Epithelial cell of proximal tubule (primary cell): ENCODE measurements around the gene SPATA46. TPM values are rescaled to one million over a fixed set of nuclear protein-coding genes. Genes with fewer than 3 reads are reported as not detected.

Source experiments
- DNase-seq: peaks from one replicate; pipeline ENCODE4 v3.0.0-alpha.2; 2011; ENCODE audit warnings: low read depth
- H3K4me3 ChIP-seq: 2 replicates; pipeline ENCODE4 v1.5.1; 2011; ENCODE audit warnings: low read depth, mild to moderate bottlenecking, low read length
- total RNA-seq: library from RNA; depleted of rRNA; stranded (reverse); fragments of >200 nt; gene quantifications from 2 replicates; pipeline ENCODE4 v1.2.3, GENCODE V29; 2015
- TF ChIP-seq, protein P1 (sequence below): conservative IDR thresholded peaks from 2 replicates; pipeline ENCODE4 v1.5.1; 2012; ENCODE audit warnings: low read depth, mild to moderate bottlenecking, low read length

Gene SPATA46
- total RNA-seq, 1 donor from 2014 or later = not detected

- TF ChIP-seq, protein P1, sequence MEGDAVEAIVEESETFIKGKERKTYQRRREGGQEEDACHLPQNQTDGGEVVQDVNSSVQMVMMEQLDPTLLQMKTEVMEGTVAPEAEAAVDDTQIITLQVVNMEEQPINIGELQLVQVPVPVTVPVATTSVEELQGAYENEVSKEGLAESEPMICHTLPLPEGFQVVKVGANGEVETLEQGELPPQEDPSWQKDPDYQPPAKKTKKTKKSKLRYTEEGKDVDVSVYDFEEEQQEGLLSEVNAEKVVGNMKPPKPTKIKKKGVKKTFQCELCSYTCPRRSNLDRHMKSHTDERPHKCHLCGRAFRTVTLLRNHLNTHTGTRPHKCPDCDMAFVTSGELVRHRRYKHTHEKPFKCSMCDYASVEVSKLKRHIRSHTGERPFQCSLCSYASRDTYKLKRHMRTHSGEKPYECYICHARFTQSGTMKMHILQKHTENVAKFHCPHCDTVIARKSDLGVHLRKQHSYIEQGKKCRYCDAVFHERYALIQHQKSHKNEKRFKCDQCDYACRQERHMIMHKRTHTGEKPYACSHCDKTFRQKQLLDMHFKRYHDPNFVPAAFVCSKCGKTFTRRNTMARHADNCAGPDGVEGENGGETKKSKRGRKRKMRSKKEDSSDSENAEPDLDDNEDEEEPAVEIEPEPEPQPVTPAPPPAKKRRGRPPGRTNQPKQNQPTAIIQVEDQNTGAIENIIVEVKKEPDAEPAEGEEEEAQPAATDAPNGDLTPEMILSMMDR = no peak
- no peak for DNase-seq
- no peak overlapping the region for H3K4me3 ChIP-seq
Measured at GRCh38 chr1:162398999-162399580, 22.4 kb upstream of the SPATA46 start.

GRCh38 chr1:162397943-162398560 is 21.4 kb upstream of the SPATA46 start:
- no peak for DNase-seq
- no peak overlapping the region for H3K4me3 ChIP-seq
- TF ChIP-seq, protein P1 = no peak

- TF ChIP-seq, protein P1 = no peak
- DNase-seq = no peak
- H3K4me3 ChIP-seq = no peak overlapping the region
Measured at GRCh38 chr1:162397039-162397448, 20.4 kb upstream of the SPATA46 start.

DNA sequence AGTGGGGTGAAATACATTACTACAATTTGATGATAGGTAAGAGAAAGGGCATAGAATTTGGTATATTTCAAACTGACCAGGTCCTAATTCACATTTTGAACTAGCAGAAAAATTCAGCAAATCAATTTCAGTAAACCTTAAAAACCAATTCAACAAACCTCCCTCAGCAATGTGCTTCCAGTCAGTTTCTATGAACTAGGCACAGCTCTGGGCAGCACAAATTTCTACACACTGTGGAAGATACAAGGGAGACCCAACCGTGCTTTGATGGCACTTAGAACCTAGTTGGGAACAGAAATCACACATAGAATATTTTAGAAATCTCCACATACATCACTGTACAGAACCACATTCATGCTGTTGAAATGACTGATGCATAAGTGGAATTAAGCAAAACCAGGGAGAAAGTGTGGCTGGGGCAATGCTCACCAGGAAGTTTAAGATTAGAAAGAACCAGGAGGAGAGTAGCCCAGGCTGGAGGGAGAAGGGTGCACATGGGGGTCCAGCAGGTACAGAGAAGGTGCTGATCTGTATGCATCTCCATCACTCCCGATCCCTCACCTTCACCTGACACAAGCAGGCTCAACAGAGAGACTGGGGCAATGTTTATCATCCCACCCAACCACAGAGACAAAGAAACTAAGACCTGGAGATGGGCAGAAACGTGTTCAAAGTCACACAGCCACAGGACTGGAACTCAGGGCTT is 19.7 kb upstream of the SPATA46 start:
- no peak for DNase-seq
- TF ChIP-seq, protein P1 = no peak
- no peak overlapping the region for H3K4me3 ChIP-seq

DNA sequence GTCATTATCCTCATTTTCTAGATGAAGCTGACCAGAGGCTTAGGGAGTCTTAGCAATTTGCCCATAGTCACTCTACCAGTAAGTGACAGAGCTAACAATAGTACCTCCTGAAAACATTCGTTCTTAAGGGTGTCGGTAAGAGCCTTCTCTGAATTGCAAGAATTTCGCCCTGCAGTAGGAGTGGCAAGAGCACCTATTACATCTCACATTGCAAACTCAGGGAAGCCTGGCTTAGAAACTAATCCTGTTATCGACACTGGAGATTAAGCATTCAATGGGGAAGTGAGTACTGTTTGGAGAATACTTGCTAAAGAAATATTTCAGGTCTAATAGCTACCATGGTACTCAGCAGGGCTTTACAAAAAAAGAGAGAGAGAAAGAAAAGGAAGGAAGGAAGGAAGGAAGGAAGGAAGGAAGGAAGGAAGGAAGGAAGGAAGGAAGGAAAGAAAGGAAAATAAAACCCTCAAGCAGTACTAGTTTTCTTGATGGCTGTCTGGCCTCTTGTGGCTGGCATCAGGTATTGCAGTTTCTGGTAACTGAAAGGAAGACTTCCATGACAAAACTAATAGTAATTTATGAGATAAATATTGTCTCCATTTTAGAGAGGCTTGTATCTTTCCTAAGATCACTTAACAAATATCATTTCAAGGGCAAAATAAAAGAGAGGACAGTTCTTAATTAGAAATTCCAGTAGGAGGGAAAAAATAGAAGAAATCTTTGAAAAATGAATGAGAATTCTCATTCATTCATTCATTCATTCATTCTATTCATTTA is 15.3 kb upstream of the SPATA46 start:
- no peak overlapping the region for H3K4me3 ChIP-seq
- TF ChIP-seq, protein P1 = peak; percentile 86
- DNase-seq = no peak

GRCh38 chr1:162390396-162391185 is 13.9 kb upstream of the SPATA46 start:
- no peak for DNase-seq
- H3K4me3 ChIP-seq = no peak overlapping the region
- TF ChIP-seq, protein P1 = no peak
